Right lobe of liver (tissue), 4 donors: ENCODE measurements around the gene AEBP1.

Source experiments
- CTCF ChIP-seq, 4 donors: fragments of 200-600 bp in 3 of 4; fragments of 450-650 bp in 1 of 4; IDR thresholded peaks; one replicate each; pipeline versions ENCODE4 v1.5.1 to v1.8.0; 2016 to 2022; ENCODE audit warnings: antibody characterized with exemption in 4 of 4, mild to moderate bottlenecking in 2 of 4
- POLR2A ChIP-seq: fragments of 450-650 bp; IDR thresholded peaks from one replicate; pipeline ENCODE4 v1.6.1; 2017; ENCODE audit warnings: antibody characterized with exemption, mild to moderate bottlenecking
- donor health status: DM: no; HTN: no; CAD: no.
- donor health status: DM: no; HTN: no; CAD: no.
- donor health status: DM: no; HTN: yes; CAD: no.

GRCh38 chr7:44056681-44057080 lies 47.5 kb upstream of the AEBP1 start:
- no peak for TF ChIP-seq CTCF (IDR thresholded peaks at IDR 0.05)
- TF ChIP-seq POLR2A = no peak
